CD4-positive, alpha-beta T cell (primary cell): Measurements from ENCODE around the gene PRX. TPM values are rescaled to one million over a fixed set of nuclear protein-coding genes. Genes with fewer than 3 reads are reported as not detected.

ENCODE experiments used
- ATAC-seq: fragments of 200-7000 bp; cut with Tn5 transposase; one replicate; pipeline ENCODE4 v1.10.0; 2022; ENCODE audit warnings: mild to moderate bottlenecking; ENCODE audit not compliant: poor library complexity
- CTCF ChIA-PET: fragments of 350-600 bp; sonication (Branson Sonifier 250); formaldehyde crosslinking; loops from one replicate; lab custom pipeline; 2021; ENCODE audit warnings: antibody characterized with exemption, inconsistent platforms; lab: Charles Lee
- POLR2A ChIA-PET: fragments of 350-600 bp; sonication (Branson Sonifier 250); formaldehyde crosslinking; loops from one replicate; lab custom pipeline; 2021; ENCODE audit warnings: antibody characterized with exemption, inconsistent platforms; lab: Charles Lee
- DNase-seq, 14 experiments: peaks; one replicate each; pipeline ENCODE4 v3.0.0-alpha.2; 2013 to 2020; ENCODE audit warnings: mixed read lengths in 2 of 14
- H3K27ac ChIP-seq, 2 donors: one replicate each; pipeline versions ENCODE4 v1.5.1 to v1.7.0; 2013; ENCODE audit warnings: low read length in 2 of 2, low read depth in 1 of 2, mild to moderate bottlenecking in 1 of 2
- H3K27me3 ChIP-seq, 2 experiments: 1 replicate in 1 of 2; 2 replicates in 1 of 2; pipeline versions ENCODE4 v1.6.1 to v1.7.0; 2013; ENCODE audit warnings: low read length in 2 of 2, control low read depth in 1 of 2, mild to moderate bottlenecking in 1 of 2, moderate library complexity in 1 of 2; ENCODE audit not compliant: insufficient read depth in 2 of 2, control insufficient read depth in 1 of 2
- H3K36me3 ChIP-seq: one replicate; pipeline ENCODE4 v1.6.1; 2013; ENCODE audit warnings: low read length, control low read depth; ENCODE audit not compliant: insufficient read depth
- H3K4me1 ChIP-seq: one replicate; pipeline ENCODE4 v1.6.1; 2013; ENCODE audit warnings: low read length, control low read depth; ENCODE audit not compliant: insufficient read depth
- H3K4me3 ChIP-seq: one replicate; pipeline ENCODE4 v1.5.1; 2013; ENCODE audit warnings: mild to moderate bottlenecking, low read length, moderate library complexity
- H3K9me3 ChIP-seq, 2 experiments: 1 replicate in 1 of 2; 2 replicates in 1 of 2; pipeline versions ENCODE4 v1.6.1 to v1.7.0; 2013; ENCODE audit warnings: low read length in 2 of 2, mild to moderate bottlenecking in 2 of 2, control low read depth in 1 of 2, moderate library complexity in 1 of 2; ENCODE audit not compliant: control insufficient read depth in 1 of 2, insufficient read depth in 1 of 2
- H3K27ac Mint-ChIP-seq: one replicate; pipeline ENCODE4 v1.8.0; 2020; ENCODE audit warnings: mixed read lengths
- H3K27me3 Mint-ChIP-seq: one replicate; pipeline ENCODE4 v1.8.0; 2021; ENCODE audit warnings: mixed read lengths
- H3K36me3 Mint-ChIP-seq: one replicate; pipeline ENCODE4 v1.8.0; 2021; ENCODE audit warnings: low read depth, mixed read lengths
- H3K4me1 Mint-ChIP-seq: one replicate; pipeline ENCODE4 v1.8.0; 2021; ENCODE audit warnings: low read depth, mixed read lengths
- H3K4me3 Mint-ChIP-seq: one replicate; pipeline ENCODE4 v1.8.0; 2020; ENCODE audit warnings: mild to moderate bottlenecking, mixed read lengths
- H3K9me3 Mint-ChIP-seq: one replicate; pipeline ENCODE4 v1.8.0; 2020; ENCODE audit warnings: mixed read lengths
- CTCF ChIP-seq: fragments of 200-600 bp; IDR thresholded peaks from one replicate; pipeline ENCODE4 v1.8.0; 2022; ENCODE audit warnings: antibody characterized with exemption, mild to moderate bottlenecking
- intact Hi-C, 2 experiments: fragments of 100-400 bp; cut with DNase I in 1 of 2; cut with micrococcal nuclease in 1 of 2; formaldehyde crosslinking; loops; one replicate each; pipeline versions ENCODE4 v1.15.1 to v1.9.0; 2023 to 2025; cut with DNase I, micrococcal nuclease
- total RNA-seq, 174 experiments: library from RNA in 2 of 174; stranded (reverse) in 2 of 174; gene quantifications; one replicate each; pipeline ENCODE4 v1.2.3 and lab custom pipeline; 2021 to 2026

Gene PRX
- total RNA-seq, 2 experiments from 2014 or later = 1.5 TPM

GRCh38 chr19:40418040-40418439 lies 4.9 kb upstream of the PRX start:
- intact Hi-C loops = no loop called here
- Mint-ChIP-seq H3K9me3 (no peaks in the 10 kb centered on the region), H3K4me3 (peak overlapping the region; percentile 42), H3K36me3 (peaks cover 6% of the 10 kb centered on the region), H3K27me3 (peaks cover 4% of the 10 kb centered on the region), H3K4me1 (peaks cover 24% of the 10 kb centered on the region), H3K27ac (no peak overlapping the region)
- H3K36me3 ChIP-seq = peaks cover 9% of the 10 kb centered on the region
- CTCF ChIA-PET = interaction anchor here (1.9 kb wide), 1 partner anchor 46 kb away, joined by 4 read pairs; no protein-coding TSS in a partner anchor
- no peaks in the 10 kb centered on the region for H3K9me3 ChIP-seq
- no peak overlapping the region for H3K4me3 ChIP-seq
- TF ChIP-seq CTCF = no peak
- H3K27ac ChIP-seq = no peak overlapping the region
- DNase-seq (no peak), ATAC-seq (no peak)
- peaks cover 34% of the 10 kb centered on the region for H3K4me1 ChIP-seq
- H3K27me3 ChIP-seq = no peaks in the 10 kb centered on the region
- POLR2A ChIA-PET = no interaction called here

- no peak for TF ChIP-seq CTCF
- Histone ChIP-seq H3K9me3 (no peaks in the 10 kb centered on the region), H3K27ac (no peak overlapping the region), H3K4me3 (no peak overlapping the region), H3K36me3 (peaks cover 4% of the 10 kb centered on the region), H3K4me1 (peaks cover 30% of the 10 kb centered on the region), H3K27me3 (no peaks in the 10 kb centered on the region)
- Mint-ChIP-seq H3K27me3 (peaks cover 4% of the 10 kb centered on the region), H3K4me3 (peak overlapping the region; percentile 42), H3K4me1 (peaks cover 22% of the 10 kb centered on the region), H3K27ac (no peak overlapping the region), H3K9me3 (no peaks in the 10 kb centered on the region), H3K36me3 (peaks cover 6% of the 10 kb centered on the region)
- intact Hi-C loops = no loop called here
- ChIA-PET CTCF (interaction anchor here (1.9 kb wide), 1 partner anchor 47 kb away, joined by 4 read pairs; no protein-coding TSS in a partner anchor), POLR2A (no interaction called here)
- DNase-seq = no peak
- ATAC-seq = no peak
These were observed 4.4 kb upstream of the PRX start for GRCh38 chr19:40417643-40417981.

- Mint-ChIP-seq H3K4me3 (peak overlapping the region; percentile 30), H3K9me3 (no peaks in the 10 kb centered on the region), H3K4me1 (peaks cover 17% of the 10 kb centered on the region), H3K27ac (no peak overlapping the region), H3K36me3 (peaks cover under 1% of the 10 kb centered on the region), H3K27me3 (peaks cover 4% of the 10 kb centered on the region)
- ChIA-PET CTCF (interaction anchor here (1.9 kb wide), 1 partner anchor 47 kb away, joined by 4 read pairs; no protein-coding TSS in a partner anchor), POLR2A (interaction anchor here (0.7 kb wide), 1 partner anchor 359 kb away, joined by 3 read pairs; no protein-coding TSS in a partner anchor)
- Histone ChIP-seq H3K4me3 (no peak overlapping the region), H3K27me3 (no peaks in the 10 kb centered on the region), H3K9me3 (no peaks in the 10 kb centered on the region), H3K36me3 (no peaks in the 10 kb centered on the region), H3K4me1 (peaks cover 25% of the 10 kb centered on the region), H3K27ac (no peak overlapping the region)
- ATAC-seq (no peak), DNase-seq (no peak)
- intact Hi-C loops = no loop called here
- TF ChIP-seq CTCF = no peak
These were observed 3.9 kb upstream of the PRX start for GRCh38 chr19:40416918-40417642.
